GM12872 (cell line): ENCODE results near the gene TTC39B.

Experiments
- CTCF ChIP-seq: IDR thresholded peaks from 3 replicates; pipeline ENCODE4 v1.5.1; 2011; ENCODE audit warnings: low read depth, mild to moderate bottlenecking, low read length, moderate library complexity; ENCODE audit not compliant: insufficient read depth

Gene TTC39B

GRCh38 chr9:15182730-15183129, 124.3 kb downstream of the TTC39B start:
- no peak for TF ChIP-seq CTCF

- TF ChIP-seq CTCF = no peak
These were observed 124.9 kb downstream of the TTC39B start for GRCh38 chr9:15182101-15182551.

GRCh38 chr9:15180124-15180523, 126.9 kb downstream of the TTC39B start:
- no peak for TF ChIP-seq CTCF

GRCh38 chr9:15178631-15179030, 128.4 kb downstream of the TTC39B start:
- TF ChIP-seq CTCF = no peak

GRCh38 chr9:15176836-15177235, 130.2 kb downstream of the TTC39B start:
- no peak for TF ChIP-seq CTCF

GRCh38 chr9:15163931-15164330, 143.1 kb downstream of the TTC39B start:
- TF ChIP-seq CTCF = no peak

GRCh38 chr9:15161753-15162152, 145.3 kb downstream of the TTC39B start:
- TF ChIP-seq CTCF = no peak

GRCh38 chr9:15160673-15161072, 146.3 kb downstream of the TTC39B start:
- no peak for TF ChIP-seq CTCF
